ENCODE data around the gene ATG101.

Gene ATG101, protein sequence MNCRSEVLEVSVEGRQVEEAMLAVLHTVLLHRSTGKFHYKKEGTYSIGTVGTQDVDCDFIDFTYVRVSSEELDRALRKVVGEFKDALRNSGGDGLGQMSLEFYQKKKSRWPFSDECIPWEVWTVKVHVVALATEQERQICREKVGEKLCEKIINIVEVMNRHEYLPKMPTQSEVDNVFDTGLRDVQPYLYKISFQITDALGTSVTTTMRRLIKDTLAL

DNA sequence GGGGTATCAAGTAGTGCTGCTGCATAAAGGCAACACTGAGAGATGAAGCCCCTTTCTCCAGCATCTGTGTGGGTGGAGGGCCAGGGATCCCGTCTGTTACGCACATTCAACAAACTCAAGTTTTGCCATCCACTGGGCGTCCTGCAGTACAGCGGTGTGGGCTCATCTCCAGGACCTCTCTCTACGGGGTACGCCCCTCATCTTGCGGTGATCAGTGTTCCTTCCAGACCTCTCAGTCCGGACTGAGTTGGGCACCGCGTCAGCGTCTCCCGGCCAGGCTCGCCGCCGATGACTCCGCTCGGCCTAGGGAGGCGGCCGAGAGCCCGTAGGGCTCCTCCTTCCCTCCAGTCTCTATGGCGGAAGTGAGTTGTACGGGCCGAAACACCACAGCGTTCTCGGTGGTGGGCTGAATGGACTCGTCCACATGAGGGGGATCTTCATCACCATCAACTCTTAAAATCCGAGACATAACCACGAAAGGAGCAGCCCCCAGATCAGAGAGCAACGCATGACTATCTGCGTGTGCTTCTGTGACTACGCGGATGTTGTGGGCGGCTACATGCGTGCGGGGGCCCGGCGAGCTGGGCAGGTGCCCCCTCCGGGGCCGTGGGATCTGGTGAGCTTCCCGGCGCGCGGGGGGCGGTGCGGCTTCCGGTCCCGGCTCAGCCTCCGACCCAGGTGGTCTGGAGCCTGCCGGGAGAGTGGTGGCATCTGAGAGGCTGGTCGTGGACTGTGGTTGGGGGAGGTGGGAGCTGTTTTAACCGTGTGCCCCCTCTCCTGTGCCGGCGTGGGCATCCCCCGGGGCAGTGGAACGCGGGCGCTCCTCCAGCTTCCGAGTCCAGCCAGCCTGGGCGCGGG is at the start of gene ATG101:
Gene ATG101 (plus strand): TSS at position 652 of the 858 bp plus-strand sequence. CDS start 3,673 bp downstream, outside the sequence.
- Mint-ChIP-seq H3K36me3 (ENCODE audit: low read depth) (peaks cover 17% of the 10 kb centered on the region), H3K9me3 (no peaks in the 10 kb centered on the region), H3K27ac (peak within 1 kb of the TSS; percentile 100), H3K4me1 (peaks cover 61% of the 10 kb centered on the region), H3K4me3 (peak within 1 kb of the TSS; percentile 99), H3K27me3 (ENCODE audit: low read depth, poor library complexity) (peaks cover 28% of the 10 kb centered on the region)
- peak; percentile 87 for DNase-seq
- TF ChIP-seq, protein P1, sequence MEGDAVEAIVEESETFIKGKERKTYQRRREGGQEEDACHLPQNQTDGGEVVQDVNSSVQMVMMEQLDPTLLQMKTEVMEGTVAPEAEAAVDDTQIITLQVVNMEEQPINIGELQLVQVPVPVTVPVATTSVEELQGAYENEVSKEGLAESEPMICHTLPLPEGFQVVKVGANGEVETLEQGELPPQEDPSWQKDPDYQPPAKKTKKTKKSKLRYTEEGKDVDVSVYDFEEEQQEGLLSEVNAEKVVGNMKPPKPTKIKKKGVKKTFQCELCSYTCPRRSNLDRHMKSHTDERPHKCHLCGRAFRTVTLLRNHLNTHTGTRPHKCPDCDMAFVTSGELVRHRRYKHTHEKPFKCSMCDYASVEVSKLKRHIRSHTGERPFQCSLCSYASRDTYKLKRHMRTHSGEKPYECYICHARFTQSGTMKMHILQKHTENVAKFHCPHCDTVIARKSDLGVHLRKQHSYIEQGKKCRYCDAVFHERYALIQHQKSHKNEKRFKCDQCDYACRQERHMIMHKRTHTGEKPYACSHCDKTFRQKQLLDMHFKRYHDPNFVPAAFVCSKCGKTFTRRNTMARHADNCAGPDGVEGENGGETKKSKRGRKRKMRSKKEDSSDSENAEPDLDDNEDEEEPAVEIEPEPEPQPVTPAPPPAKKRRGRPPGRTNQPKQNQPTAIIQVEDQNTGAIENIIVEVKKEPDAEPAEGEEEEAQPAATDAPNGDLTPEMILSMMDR (IDR thresholded peaks at IDR 0.05) = peak; percentile 56

DNA sequence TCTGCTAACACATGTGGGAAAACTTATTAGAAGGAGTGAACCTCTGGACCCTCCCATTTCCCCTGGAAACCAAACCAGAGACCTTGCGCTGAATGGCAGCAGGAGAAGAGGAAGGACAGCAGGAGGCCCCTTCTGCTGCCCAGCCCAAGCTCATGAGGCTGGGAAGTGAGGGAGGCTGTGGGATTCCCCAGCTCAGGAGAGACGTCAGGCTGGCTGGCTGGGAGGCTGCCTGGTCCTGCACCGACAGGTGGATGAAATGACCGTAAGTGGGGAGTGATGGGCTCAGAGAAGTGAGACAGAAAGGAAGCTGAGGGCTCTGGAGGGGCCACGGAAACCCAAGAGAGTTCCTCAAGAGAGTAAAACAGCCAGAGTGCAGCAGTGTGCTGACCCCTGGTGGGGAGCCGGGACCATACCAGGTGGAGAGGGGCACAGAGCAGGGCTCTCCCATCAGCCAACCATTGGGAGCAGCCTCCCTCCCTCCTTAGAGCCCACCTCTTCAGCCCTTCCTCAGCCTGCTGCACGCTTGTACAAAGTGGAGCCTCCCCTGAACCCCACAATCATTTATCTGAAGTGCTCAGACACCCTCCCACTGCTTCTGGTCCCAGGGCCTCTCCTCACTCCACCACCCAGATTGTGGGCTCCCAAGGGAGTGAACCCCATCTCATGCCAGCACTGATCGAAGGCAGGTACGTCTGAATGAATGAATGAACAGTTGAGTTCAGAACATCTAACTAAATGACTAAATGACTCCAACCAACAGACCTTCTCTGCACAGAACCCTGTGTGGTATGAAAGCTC is 49.0 kb upstream of the ATG101 start:
- H3K36me3 Mint-ChIP-seq (ENCODE audit: low read depth) = peaks cover 4% of the 10 kb centered on the region
- H3K27me3 Mint-ChIP-seq (ENCODE audit: low read depth, poor library complexity) = peaks cover 63% of the 10 kb centered on the region
- TF ChIP-seq, protein P1 (IDR thresholded peaks at IDR 0.05) = peak; percentile 72
- H3K27ac Mint-ChIP-seq = no peak overlapping the region
- H3K9me3 Mint-ChIP-seq = no peaks in the 10 kb centered on the region
- H3K4me3 Mint-ChIP-seq = peak overlapping the region; percentile 38
- peaks cover 62% of the 10 kb centered on the region for H3K4me1 Mint-ChIP-seq
- DNase-seq = peak; percentile 79

DNA sequence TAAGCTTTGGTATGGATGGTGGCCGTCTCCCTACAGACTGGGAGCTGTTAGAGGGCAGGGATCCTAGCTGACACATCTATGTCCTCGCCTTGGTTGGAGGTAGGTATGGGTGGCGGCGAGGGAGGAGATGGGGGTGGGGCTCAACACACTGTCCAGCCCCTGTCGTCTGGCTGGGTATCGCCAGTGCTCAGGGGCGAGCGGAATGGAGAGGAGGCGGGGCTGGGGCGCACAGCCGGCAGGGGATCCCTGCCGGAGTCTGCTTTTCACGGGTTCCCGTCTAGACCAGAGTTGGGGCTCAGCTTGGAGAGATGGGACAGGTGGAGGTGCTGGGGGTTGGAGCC is 47.0 kb upstream of the ATG101 start:
- no peak overlapping the region for H3K27ac Mint-ChIP-seq

DNA sequence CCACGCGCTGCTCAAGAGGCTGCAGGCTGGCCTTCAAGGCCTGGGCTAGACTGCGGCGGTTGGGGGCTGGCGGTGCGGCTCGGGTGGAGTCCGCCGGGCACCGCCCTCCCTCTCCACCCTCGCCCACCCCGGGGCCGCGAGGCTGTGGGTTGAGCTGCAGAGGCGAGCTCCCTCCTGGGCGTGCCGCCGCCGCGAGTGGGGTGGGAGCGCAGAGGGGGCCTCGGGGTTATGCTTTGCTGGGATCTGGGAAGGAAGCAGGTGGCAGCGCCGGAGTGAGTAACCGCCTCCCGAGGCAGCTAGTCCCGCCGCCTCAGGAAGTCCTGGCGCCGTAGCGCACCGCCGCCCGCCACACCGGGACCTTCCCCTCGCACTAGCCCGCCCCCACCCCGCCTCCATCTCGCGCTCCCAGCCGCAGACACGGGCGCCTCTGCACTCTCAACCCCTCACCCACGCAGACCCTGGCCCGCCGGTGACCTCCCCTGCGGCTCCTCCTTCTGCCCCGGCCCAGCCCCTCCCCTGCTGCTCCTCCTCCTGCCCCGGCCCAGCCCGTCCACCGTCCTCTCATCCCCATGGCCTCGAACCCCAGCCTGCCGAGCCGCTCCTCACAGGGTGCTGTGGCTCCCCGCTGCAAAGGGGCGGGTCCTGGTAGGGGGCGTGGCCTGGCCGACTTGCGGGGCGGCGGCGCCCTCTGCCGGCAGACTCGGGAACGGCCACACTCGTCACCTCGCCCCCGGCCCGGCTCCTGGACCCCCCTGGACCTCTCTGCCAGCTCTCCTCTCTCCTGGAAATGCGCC is 46.4 kb upstream of the ATG101 start:
- peak; percentile 97 for DNase-seq
- H3K4me1 Mint-ChIP-seq = peaks cover 62% of the 10 kb centered on the region
- H3K27ac Mint-ChIP-seq = no peak overlapping the region
- peaks cover 50% of the 10 kb centered on the region for H3K27me3 Mint-ChIP-seq (ENCODE audit: low read depth, poor library complexity)
- H3K4me3 Mint-ChIP-seq = peak overlapping the region; percentile 78
- no peaks in the 10 kb centered on the region for H3K36me3 Mint-ChIP-seq (ENCODE audit: low read depth)
- TF ChIP-seq, protein P1 (IDR thresholded peaks at IDR 0.05) = peak; percentile 89
- no peaks in the 10 kb centered on the region for H3K9me3 Mint-ChIP-seq

More for the DNA sequence above, 47.0 kb upstream of the ATG101 start:
- Mint-ChIP-seq H3K27me3 (ENCODE audit: low read depth, poor library complexity) (peaks cover 49% of the 10 kb centered on the region), H3K4me1 (peaks cover 63% of the 10 kb centered on the region), H3K9me3 (no peaks in the 10 kb centered on the region), H3K4me3 (peak overlapping the region; percentile 78), H3K36me3 (ENCODE audit: low read depth) (no peaks in the 10 kb centered on the region)
- TF ChIP-seq, protein P1 (IDR thresholded peaks at IDR 0.05) = no peak
- peak; percentile 38 for DNase-seq

DNA sequence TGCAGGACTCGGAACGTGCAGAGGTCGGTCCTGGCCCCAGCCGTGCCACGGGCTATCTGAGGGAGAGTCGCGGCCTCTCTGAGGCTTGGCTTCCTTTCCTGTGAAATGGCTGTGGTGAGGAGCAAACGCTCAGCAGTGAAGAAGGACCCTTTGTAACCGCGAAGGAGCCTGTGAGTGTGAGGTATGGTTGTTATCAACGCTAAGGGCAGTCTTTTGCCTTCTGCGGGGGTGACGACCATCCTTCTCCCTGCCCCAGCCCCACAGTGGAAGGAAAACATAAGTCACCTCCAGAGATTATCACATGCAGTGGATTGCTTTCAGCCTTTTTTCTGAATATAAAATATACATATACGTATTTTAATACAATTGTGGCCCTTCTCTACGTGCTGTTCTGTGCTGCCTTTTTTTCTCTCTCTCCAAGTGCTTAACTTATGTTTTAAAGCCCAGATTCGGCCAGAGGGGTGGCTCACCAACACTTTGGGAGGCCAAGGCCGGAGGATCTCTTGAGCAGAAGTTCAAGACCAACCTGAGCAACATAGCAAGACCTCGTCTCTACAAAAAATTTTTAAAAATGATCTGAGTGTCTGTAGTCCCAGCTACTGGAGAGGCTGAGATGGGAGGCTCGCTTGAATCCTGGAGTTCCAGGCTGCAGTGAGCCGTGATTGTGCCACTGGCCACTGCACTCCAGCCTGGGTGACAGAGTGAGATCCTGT is 45.6 kb upstream of the ATG101 start:
- no peaks in the 10 kb centered on the region for H3K36me3 Mint-ChIP-seq (ENCODE audit: low read depth)
- H3K27me3 Mint-ChIP-seq (ENCODE audit: low read depth, poor library complexity) = peaks cover 50% of the 10 kb centered on the region
- peak overlapping the region; percentile 76 for H3K4me3 Mint-ChIP-seq
- no peak for DNase-seq
- H3K27ac Mint-ChIP-seq = no peak overlapping the region
- TF ChIP-seq, protein P1 (IDR thresholded peaks at IDR 0.05) = peak; percentile 20
- peaks cover 59% of the 10 kb centered on the region for H3K4me1 Mint-ChIP-seq
- H3K9me3 Mint-ChIP-seq = no peaks in the 10 kb centered on the region
